Pancreas (tissue), 10 donors: ENCODE data around the gene CD33. TPM values are rescaled to one million over a fixed set of nuclear protein-coding genes. Genes with fewer than 3 reads are reported as not detected.
A peak's percentile ranks its signal among the peaks of the same experiment; 100 is the strongest.

Source experiments
- ATAC-seq, 4 donors: fragments of 200-7000 bp; cut with Tn5 transposase; one replicate each; pipeline versions ENCODE4 v1.8.0 to v1.9.1; 2020; ENCODE audit warnings: mild to moderate bottlenecking in 4 of 4, moderate library complexity in 4 of 4
- DNase-seq, 6 donors: peaks; one replicate each; pipeline ENCODE4 v3.0.0-alpha.2; 2020
- FAIRE-seq: peaks from 2 replicates; lab custom pipeline; 2012; peaks lifted over from hg19 to GRCh38; lab: Jason Lieb, UNC
- H3K27ac ChIP-seq, 4 donors: fragments of 200-600 bp; sonication (generic); 1 replicate in 3 of 4; 2 replicates in 1 of 4; pipeline versions ENCODE4 v1.5.0 to v1.8.0; 2020
- H3K27me3 ChIP-seq, 4 donors: fragments of 200-600 bp; one replicate each; pipeline ENCODE4 v1.8.0; 2021
- H3K36me3 ChIP-seq, 3 donors: fragments of 200-600 bp; sonication (generic) in 1 of 3; one replicate each; pipeline versions ENCODE4 v1.5.0 to v1.8.0; 2020 to 2021
- H3K4me1 ChIP-seq, 3 donors: fragments of 200-600 bp; one replicate each; pipeline ENCODE4 v1.8.0; 2021
- H3K4me3 ChIP-seq, 4 donors: fragments of 200-600 bp; sonication (generic) in 2 of 4; one replicate each; pipeline versions ENCODE4 v1.5.0 to v1.8.0; 2020 to 2021
- H3K9me3 ChIP-seq, 4 donors: fragments of 200-600 bp; one replicate each; pipeline ENCODE4 v1.8.0; 2021
- CTCF ChIP-seq, 4 donors: fragments of 200-600 bp; sonication (generic) in 3 of 4; IDR thresholded peaks; one replicate each; pipeline versions ENCODE4 v1.5.0 to v1.8.0; 2021; ENCODE audit warnings: antibody characterized with exemption in 4 of 4
- WGBS, 2 donors: extraction: QIAGEN DNeasy Blood & Tissue Kit; methylation state at CpG; one replicate each; pipeline ENCODE4 v1.1.7; 2013; 5-methylcytosine and 5-hydroxymethylcytosine counted together
- intact Hi-C, 3 donors: fragments of 100-400 bp; cut with DNase I; formaldehyde crosslinking; loops; one replicate each; pipeline versions ENCODE4 v1.11.1 to v1.14.2; 2022
- polyA plus RNA-seq, 2 donors: library from polyadenylated mRNA; stranded (reverse); fragments of 200-250 nt; gene quantifications; one replicate each; pipeline ENCODE4 v1.2.3, GENCODE V29; 2013
- total RNA-seq, 6 donors: library from RNA; stranded (reverse); fragmentation: NEBNext Ultra II Directional in 4 of 6; extraction: Animal tissue kit (Norgen Biotek cat#: 25700) in 4 of 6; gene quantifications; one replicate each; pipeline versions ENCODE4 v1.2.1 to v1.2.4, GENCODE V29; 2021 to 2023
- donor health status: healthy with polysubstance abuse.
- donor health status: DM: no; HTN: no; CAD: no; lungs with moderate emphysema.
- donor health status: DM: no; HTN: no; CAD: no.
- donor health status: control.
- donor health status: control.
- donor health status: Bipolar disorder and iron deficiency.
- donor health status: DM: yes; HTN: yes; CAD: no.
- donor health status: DM: no; HTN: no; CAD: no.
- donor health status: DM: no; HTN: no; CAD: no.
- donor health status: DM: yes; HTN: yes; CAD: no.

The CD33 gene
- total and polyA plus RNA-seq, 8 donors, result 0.28 to 6.3 (median 0.69) TPM

- FAIRE-seq, result no peak
These were observed 38.9 kb downstream of the CD33 start for GRCh38 chr19:51263808-51264207.

DNA sequence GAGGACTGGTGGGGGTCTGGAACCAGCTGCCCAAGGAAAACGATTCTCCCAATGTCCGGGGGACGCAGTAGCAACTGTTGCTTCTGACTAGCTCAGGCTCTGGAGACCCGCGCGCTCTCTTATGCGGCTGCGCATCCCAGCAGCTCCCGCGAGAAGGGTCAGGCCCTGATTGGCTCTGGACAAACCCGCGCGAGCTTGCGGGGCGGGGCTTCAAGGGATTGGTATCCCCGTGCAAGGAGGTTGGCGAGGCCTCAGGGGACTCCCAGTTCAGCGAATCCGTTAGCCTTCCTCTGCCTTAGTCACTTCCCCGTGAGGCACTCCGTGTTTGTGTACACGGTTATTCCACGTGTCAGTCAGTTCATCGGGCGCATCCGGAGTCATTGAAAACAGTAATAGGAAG, 46.2 kb downstream of the CD33 start:
- H3K27me3 ChIP-seq, result no peaks in the 10 kb centered on the region
- 37 to 45% methylated on average over 26 of the region's 26 CpGs for WGBS, 2 donors
- no peaks in the 10 kb centered on the region for H3K36me3 ChIP-seq
- TF ChIP-seq CTCF (IDR thresholded peaks at IDR 0.05), result no peak
- intact Hi-C loops, result no loop called here
- H3K4me3 ChIP-seq, result no peak overlapping the region
- DNase-seq (no peak), FAIRE-seq (no peak), ATAC-seq (peak in 1 of 4 donors; percentile 30)
- no peaks in the 10 kb centered on the region for H3K9me3 ChIP-seq
- H3K27ac ChIP-seq, result no peak overlapping the region
- no peaks in the 10 kb centered on the region for H3K4me1 ChIP-seq

More at GRCh38 chr19:51263808-51264207, 38.9 kb downstream of the CD33 start:
- Histone ChIP-seq H3K4me3 (no peak overlapping the region), H3K36me3 (no peaks in the 10 kb centered on the region), H3K27me3 (peaks cover 0 to 16% (median 2%) of the 10 kb centered on the region in 4 donors), H3K9me3 (no peaks in the 10 kb centered on the region), H3K27ac (no peak overlapping the region), H3K4me1 (no peaks in the 10 kb centered on the region)
- TF ChIP-seq CTCF (IDR thresholded peaks at IDR 0.05), result no peak
- ATAC-seq (no peak), DNase-seq (no peak)
- intact Hi-C loops, result no loop called here
- WGBS, 2 donors, result 59 to 67% methylated on average over 4 of the region's 4 CpGs

DNA sequence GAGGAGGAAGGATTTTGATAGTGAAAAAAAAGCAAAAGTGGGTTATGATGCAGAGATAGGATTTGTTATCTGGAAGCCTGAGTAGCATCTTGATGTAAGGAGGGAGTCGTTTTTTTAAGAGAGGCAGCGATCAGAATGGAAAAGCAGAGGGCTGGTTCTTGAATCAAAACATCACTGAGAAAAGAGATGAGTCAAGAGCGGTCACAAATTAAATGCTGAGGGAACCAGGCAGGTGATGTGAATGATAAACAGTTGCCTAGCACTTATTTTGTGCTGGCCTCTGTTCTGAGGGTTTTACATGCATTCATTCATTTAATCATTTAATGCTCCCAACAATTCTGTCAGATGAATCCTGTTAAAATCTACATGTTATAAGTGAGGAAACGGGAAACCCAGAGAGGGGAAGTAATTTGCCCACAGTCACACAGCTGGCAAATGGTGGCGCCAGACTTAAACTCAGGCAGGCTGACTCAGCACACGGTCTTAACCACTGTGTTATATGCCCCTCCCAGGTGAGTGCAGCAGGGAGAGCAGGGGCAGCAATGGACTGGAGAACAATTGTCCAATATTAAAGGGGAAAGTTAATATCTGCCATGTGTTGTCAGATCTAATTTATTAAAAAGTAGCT, 47.4 kb downstream of the CD33 start:
- DNase-seq (no peak), FAIRE-seq (no peak), ATAC-seq (no peak)
- H3K9me3 ChIP-seq, result no peaks in the 10 kb centered on the region
- H3K27ac ChIP-seq, result no peak overlapping the region
- H3K27me3 ChIP-seq, result no peaks in the 10 kb centered on the region
- 44 to 60% methylated on average over 6 of the region's 6 CpGs for WGBS, 2 donors
- H3K4me1 ChIP-seq, result no peaks in the 10 kb centered on the region
- no peaks in the 10 kb centered on the region for H3K36me3 ChIP-seq
- no peak for TF ChIP-seq CTCF (IDR thresholded peaks at IDR 0.05)
- intact Hi-C loops, result no loop called here
- no peak overlapping the region for H3K4me3 ChIP-seq

DNA sequence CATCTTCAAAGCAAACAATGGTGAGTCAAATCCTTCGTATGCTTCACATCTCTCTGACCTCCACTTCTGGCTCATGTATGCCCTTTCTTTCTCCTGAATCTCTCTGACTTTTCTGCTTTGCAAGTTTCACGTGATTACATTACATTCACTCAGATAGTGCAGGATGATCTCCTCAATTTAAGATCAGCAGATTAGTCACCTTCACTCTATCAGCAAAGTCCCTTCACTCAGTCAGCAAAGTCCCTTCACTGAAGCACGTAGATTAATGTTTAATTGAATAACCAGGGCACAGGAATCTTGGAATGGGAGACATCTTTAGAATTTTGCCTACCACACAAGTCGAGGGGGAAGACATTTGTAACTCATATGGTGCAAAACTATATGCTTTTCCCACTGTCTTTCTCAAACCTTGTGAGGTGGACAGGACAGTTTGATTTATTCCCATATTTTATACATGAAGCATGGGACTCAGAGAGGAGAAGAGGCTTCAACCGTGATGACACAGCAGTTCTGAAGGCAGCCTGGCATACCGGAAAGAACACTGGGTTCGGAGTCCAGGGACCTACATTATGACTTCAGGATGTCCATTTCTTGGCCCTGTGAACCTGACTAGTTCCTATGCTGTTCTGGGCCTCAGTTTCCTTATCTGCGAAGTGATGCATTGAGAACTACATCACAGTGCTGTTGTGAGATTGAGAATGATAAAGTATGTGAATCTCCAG, 49.3 kb downstream of the CD33 start:
- no peak overlapping the region for H3K27ac ChIP-seq
- WGBS, 2 donors, result 61 to 71% methylated on average over 8 of the region's 8 CpGs
- no peak for DNase-seq
- H3K4me1 ChIP-seq, result no peaks in the 10 kb centered on the region
- H3K9me3 ChIP-seq, result no peaks in the 10 kb centered on the region
- TF ChIP-seq CTCF (IDR thresholded peaks at IDR 0.05), result no peak
- ATAC-seq, result no peak
- intact Hi-C loops, result no loop called here
- H3K36me3 ChIP-seq, result no peaks in the 10 kb centered on the region
- no peaks in the 10 kb centered on the region for H3K27me3 ChIP-seq
- no peak overlapping the region for H3K4me3 ChIP-seq
- FAIRE-seq, result no peak

GRCh38 chr19:51277112-51277511, 52.2 kb downstream of the CD33 start:
- no peaks in the 10 kb centered on the region for H3K4me1 ChIP-seq
- intact Hi-C loops, result no loop called here
- no peak for TF ChIP-seq CTCF (IDR thresholded peaks at IDR 0.05)
- no peaks in the 10 kb centered on the region for H3K9me3 ChIP-seq
- no peak overlapping the region for H3K4me3 ChIP-seq
- H3K36me3 ChIP-seq, result no peaks in the 10 kb centered on the region
- FAIRE-seq, result no peak
- ATAC-seq, result no peak
- no peak overlapping the region for H3K27ac ChIP-seq
- no peaks in the 10 kb centered on the region for H3K27me3 ChIP-seq
- no peak for DNase-seq
- 34 to 59% methylated on average over 3 of the region's 3 CpGs for WGBS, 2 donors
